ENCODE measurements around the gene AOPEP. TPM values are rescaled to one million over a fixed set of nuclear protein-coding genes. Genes with fewer than 3 reads are reported as not detected.
A peak's percentile ranks its signal among the peaks of the same experiment; 100 is the strongest.

AOPEP gene
- total RNA-seq, 1 experiment from 2014 or later, result 14.4 TPM

DNA sequence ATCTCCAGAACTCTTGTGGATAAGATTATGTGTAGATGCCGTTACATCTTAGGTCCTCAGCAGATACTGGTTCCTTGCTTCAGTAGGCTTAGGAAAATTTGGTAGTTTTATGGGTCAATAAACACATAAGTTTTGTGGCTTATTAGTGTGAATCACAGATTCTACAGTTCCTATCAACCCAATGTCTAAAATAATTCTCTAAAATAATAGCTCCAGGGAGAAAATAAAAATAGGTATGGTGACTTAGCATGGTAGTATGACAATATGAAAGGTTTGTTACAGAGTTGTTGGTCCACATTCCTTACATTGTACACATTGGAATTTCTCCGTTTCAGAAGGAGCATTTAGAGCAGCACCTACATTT is 91.7 kb downstream of the AOPEP start:
- ATAC-seq (no peak), DNase-seq (ENCODE audit: low spot score) (no peak)
- Mint-ChIP-seq H3K27ac (no peak overlapping the region), H3K9me3 (no peaks in the 10 kb centered on the region), H3K36me3 (peaks cover 7% of the 10 kb centered on the region; the same call in 1 of the 2 replicates), H3K4me3 (no peak overlapping the region), H3K4me1 (peaks cover 24% of the 10 kb centered on the region), H3K27me3 (ENCODE audit: low read depth) (peaks cover 9% of the 10 kb centered on the region; the same call in 1 of the 2 replicates)
- CTCF ChIA-PET, result no interaction called here
- POLR2A ChIA-PET, result interaction anchor here (1.0 kb wide), 1 partner anchor 10 kb away, joined by 3 read pairs; no protein-coding TSS in a partner anchor
- TF ChIP-seq, protein P1, sequence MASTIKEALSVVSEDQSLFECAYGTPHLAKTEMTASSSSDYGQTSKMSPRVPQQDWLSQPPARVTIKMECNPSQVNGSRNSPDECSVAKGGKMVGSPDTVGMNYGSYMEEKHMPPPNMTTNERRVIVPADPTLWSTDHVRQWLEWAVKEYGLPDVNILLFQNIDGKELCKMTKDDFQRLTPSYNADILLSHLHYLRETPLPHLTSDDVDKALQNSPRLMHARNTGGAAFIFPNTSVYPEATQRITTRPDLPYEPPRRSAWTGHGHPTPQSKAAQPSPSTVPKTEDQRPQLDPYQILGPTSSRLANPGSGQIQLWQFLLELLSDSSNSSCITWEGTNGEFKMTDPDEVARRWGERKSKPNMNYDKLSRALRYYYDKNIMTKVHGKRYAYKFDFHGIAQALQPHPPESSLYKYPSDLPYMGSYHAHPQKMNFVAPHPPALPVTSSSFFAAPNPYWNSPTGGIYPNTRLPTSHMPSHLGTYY (CRISPR knock-in tag; IDR thresholded peaks at IDR 0.05), result no peak
- TF ChIP-seq ATF1 (CRISPR knock-in tag; IDR thresholded peaks at IDR 0.05) (no peak), NFATC4 (CRISPR knock-in tag; IDR thresholded peaks at IDR 0.05) (no peak), SMAD4 (CRISPR knock-in tag; IDR thresholded peaks at IDR 0.05) (no peak), EMX1 (CRISPR knock-in tag; IDR thresholded peaks at IDR 0.05) (no peak)
- TF ChIP-seq, protein P2, sequence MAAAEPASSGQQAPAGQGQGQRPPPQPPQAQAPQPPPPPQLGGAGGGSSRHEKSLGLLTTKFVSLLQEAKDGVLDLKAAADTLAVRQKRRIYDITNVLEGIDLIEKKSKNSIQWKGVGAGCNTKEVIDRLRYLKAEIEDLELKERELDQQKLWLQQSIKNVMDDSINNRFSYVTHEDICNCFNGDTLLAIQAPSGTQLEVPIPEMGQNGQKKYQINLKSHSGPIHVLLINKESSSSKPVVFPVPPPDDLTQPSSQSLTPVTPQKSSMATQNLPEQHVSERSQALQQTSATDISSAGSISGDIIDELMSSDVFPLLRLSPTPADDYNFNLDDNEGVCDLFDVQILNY (CRISPR knock-in tag; IDR thresholded peaks at IDR 0.05), result no peak
- TF ChIP-seq, protein P3, sequence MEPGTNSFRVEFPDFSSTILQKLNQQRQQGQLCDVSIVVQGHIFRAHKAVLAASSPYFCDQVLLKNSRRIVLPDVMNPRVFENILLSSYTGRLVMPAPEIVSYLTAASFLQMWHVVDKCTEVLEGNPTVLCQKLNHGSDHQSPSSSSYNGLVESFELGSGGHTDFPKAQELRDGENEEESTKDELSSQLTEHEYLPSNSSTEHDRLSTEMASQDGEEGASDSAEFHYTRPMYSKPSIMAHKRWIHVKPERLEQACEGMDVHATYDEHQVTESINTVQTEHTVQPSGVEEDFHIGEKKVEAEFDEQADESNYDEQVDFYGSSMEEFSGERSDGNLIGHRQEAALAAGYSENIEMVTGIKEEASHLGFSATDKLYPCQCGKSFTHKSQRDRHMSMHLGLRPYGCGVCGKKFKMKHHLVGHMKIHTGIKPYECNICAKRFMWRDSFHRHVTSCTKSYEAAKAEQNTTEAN (CRISPR knock-in tag; IDR thresholded peaks at IDR 0.05), result no peak
- TF ChIP-seq, protein P4, sequence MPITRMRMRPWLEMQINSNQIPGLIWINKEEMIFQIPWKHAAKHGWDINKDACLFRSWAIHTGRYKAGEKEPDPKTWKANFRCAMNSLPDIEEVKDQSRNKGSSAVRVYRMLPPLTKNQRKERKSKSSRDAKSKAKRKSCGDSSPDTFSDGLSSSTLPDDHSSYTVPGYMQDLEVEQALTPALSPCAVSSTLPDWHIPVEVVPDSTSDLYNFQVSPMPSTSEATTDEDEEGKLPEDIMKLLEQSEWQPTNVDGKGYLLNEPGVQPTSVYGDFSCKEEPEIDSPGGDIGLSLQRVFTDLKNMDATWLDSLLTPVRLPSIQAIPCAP (CRISPR knock-in tag; IDR thresholded peaks at IDR 0.05), result no peak

DNA sequence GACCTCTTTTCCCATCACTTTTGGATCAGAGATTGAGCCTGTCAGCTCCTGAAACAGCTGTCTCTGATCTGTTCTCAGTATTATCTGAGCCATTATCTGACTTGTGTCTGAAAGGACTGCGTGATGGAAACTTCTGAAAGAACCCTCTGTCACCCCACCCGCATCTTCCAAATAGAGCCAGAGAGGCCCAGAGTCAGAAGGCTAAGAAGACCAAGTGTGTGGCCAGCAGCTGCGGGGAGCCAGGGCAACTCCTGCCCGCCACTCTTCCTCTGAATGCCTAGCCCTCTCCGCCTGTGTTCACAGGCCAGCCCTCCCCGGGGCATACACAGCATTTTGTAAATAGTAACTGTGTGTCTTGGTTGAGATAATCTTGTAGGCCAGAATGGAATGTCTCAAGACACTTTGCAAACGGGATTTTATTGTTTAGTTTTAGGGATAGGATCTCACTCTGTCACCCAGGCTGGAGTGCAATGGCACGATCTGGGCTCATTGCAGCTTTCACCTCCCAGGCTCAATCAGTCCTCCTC is 92.7 kb downstream of the AOPEP start:
- ChIA-PET CTCF (no interaction called here), POLR2A (no interaction called here)
- TF ChIP-seq KAT7 (CRISPR knock-in tag; IDR thresholded peaks at IDR 0.05; ENCODE audit: borderline replicate concordance) (no peak), NR1H2 (CRISPR knock-in tag; IDR thresholded peaks at IDR 0.05) (no peak), ZNF219 (CRISPR knock-in tag; IDR thresholded peaks at IDR 0.05; ENCODE audit: borderline replicate concordance) (no peak)
- TF ChIP-seq, protein P5, sequence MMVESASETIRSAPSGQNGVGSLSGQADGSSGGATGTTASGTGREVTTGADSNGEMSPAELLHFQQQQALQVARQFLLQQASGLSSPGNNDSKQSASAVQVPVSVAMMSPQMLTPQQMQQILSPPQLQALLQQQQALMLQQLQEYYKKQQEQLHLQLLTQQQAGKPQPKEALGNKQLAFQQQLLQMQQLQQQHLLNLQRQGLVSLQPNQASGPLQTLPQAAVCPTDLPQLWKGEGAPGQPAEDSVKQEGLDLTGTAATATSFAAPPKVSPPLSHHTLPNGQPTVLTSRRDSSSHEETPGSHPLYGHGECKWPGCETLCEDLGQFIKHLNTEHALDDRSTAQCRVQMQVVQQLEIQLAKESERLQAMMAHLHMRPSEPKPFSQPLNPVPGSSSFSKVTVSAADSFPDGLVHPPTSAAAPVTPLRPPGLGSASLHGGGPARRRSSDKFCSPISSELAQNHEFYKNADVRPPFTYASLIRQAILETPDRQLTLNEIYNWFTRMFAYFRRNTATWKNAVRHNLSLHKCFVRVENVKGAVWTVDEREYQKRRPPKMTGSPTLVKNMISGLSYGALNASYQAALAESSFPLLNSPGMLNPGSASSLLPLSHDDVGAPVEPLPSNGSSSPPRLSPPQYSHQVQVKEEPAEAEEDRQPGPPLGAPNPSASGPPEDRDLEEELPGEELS (CRISPR knock-in tag; IDR thresholded peaks at IDR 0.05), result no peak
- DNase-seq (ENCODE audit: low spot score), result no peak
- no peak for ATAC-seq
- peaks cover 19% of the 10 kb centered on the region for H3K27me3 Mint-ChIP-seq (ENCODE audit: low read depth)
- H3K4me3 Mint-ChIP-seq, result no peak overlapping the region
- H3K4me1 Mint-ChIP-seq, result peaks cover 25% of the 10 kb centered on the region
- H3K9me3 Mint-ChIP-seq, result no peaks in the 10 kb centered on the region
- H3K36me3 Mint-ChIP-seq, result peaks cover 7% of the 10 kb centered on the region; the same call in 1 of the 2 replicates
- H3K27ac Mint-ChIP-seq, result peak overlapping the region; percentile 66

DNA sequence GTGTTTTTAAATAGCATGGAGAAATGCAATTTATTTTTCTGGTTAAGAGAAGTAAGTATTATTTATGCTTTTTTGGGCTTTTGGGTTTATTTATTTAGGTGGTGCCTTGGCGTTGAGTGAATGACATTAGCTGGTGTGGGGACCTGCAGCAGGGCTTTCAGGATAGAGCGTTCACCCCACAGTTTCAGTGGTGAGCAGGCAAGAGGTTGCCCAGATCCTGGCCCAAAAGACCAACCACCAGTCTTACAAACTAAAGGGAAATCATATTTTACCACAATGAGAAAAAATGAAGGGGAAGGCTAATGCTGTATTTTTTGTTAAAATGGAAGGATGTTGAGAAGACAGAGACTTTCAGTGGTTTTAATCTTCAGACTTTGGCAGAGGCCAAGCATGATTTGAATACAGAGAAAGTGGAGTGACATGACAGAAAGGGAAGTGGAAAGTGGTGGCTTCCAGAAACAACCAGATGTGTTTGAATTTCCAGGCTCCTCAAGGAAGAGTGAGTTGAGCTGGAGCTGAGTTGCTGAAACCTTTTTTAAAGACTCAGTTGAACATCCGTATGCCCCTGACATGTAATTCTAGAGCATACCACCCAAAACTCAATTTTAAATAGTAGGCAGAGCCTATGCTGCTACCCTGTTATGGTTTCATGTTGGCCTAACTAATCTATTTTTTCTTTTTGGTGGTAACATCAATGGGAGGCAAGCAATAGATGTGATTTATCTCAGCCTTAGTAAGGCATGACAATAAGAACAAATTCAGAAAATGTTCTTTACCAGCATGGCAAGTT is 94.8 kb downstream of the AOPEP start:
- ATAC-seq (no peak), DNase-seq (ENCODE audit: low spot score) (no peak)
- no peak overlapping the region for H3K27ac Mint-ChIP-seq
- peaks cover 28% of the 10 kb centered on the region for H3K27me3 Mint-ChIP-seq (ENCODE audit: low read depth)
- ChIA-PET POLR2A (no interaction called here), CTCF (no interaction called here)
- peaks cover 8% of the 10 kb centered on the region for H3K36me3 Mint-ChIP-seq
- TF ChIP-seq JAZF1 (CRISPR knock-in tag; IDR thresholded peaks at IDR 0.05) (no peak), ETV6 (CRISPR knock-in tag; IDR thresholded peaks at IDR 0.05) (no peak), NFATC4 (CRISPR knock-in tag; IDR thresholded peaks at IDR 0.05) (no peak)
- TF ChIP-seq, protein P6, sequence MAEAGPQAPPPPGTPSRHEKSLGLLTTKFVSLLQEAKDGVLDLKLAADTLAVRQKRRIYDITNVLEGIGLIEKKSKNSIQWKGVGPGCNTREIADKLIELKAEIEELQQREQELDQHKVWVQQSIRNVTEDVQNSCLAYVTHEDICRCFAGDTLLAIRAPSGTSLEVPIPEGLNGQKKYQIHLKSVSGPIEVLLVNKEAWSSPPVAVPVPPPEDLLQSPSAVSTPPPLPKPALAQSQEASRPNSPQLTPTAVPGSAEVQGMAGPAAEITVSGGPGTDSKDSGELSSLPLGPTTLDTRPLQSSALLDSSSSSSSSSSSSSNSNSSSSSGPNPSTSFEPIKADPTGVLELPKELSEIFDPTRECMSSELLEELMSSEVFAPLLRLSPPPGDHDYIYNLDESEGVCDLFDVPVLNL (CRISPR knock-in tag; IDR thresholded peaks at IDR 0.05; ENCODE audit: borderline replicate concordance, low read depth), result no peak
- H3K4me3 Mint-ChIP-seq, result no peak overlapping the region
- H3K9me3 Mint-ChIP-seq, result no peaks in the 10 kb centered on the region
- H3K4me1 Mint-ChIP-seq, result peaks cover 43% of the 10 kb centered on the region

All from WTC11 (cell line).